ENCODE measurements around the gene ZBTB32.

Gene ZBTB32

GRCh38 chr19:35738021-35738886 is 33.9 kb downstream of the ZBTB32 start:
- no peak for DNase-seq (ENCODE audit: low read depth)

- no peak for DNase-seq (ENCODE audit: low read depth)
Measured at GRCh38 chr19:35738887-35739229, 34.5 kb downstream of the ZBTB32 start.

- no peak for DNase-seq (ENCODE audit: low read depth)
Measured at GRCh38 chr19:35739275-35740107, 35.1 kb downstream of the ZBTB32 start.

- no peak for DNase-seq (ENCODE audit: low read depth)
Measured at GRCh38 chr19:35740108-35740422, 35.7 kb downstream of the ZBTB32 start.

- peak; percentile 93 for DNase-seq (ENCODE audit: low read depth)
Measured at GRCh38 chr19:35740423-35741202, 36.3 kb downstream of the ZBTB32 start.

- no peak for DNase-seq (ENCODE audit: low read depth)
Measured at GRCh38 chr19:35741203-35741515, 36.8 kb downstream of the ZBTB32 start.

- peak; percentile 46 for DNase-seq (ENCODE audit: low read depth)
Measured at GRCh38 chr19:35742121-35742724, 37.9 kb downstream of the ZBTB32 start, which contains the start of gene IGFLR1. TSS of gene IGFLR1 (minus strand) at chr19:35742452. CDS start at chr19:35741180, 1,272 bp downstream.

- no peak for DNase-seq (ENCODE audit: low read depth)
Measured at GRCh38 chr19:35743640-35744429, 39.5 kb downstream of the ZBTB32 start.

GRCh38 chr19:35744430-35745327 is 40.3 kb downstream of the ZBTB32 start:
- peak; percentile 90 for DNase-seq (ENCODE audit: low read depth)

GRCh38 chr19:35745328-35746086 is 41.1 kb downstream of the ZBTB32 start, which contains the start of the genes PSENEN and U2AF1L4:
TSS of gene PSENEN (plus strand) at chr19:35745651. CDS start at chr19:35745931, 280 bp downstream.
TSS of gene U2AF1L4 (minus strand) at chr19:35745418. CDS start at chr19:35745391, 27 bp downstream.
- DNase-seq (ENCODE audit: low read depth), result peak; percentile 98

GRCh38 chr19:35746087-35746462 is 41.7 kb downstream of the ZBTB32 start:
- DNase-seq (ENCODE audit: low read depth), result no peak

GRCh38 chr19:35746531-35746930 is 42.2 kb downstream of the ZBTB32 start:
- no peak for DNase-seq (ENCODE audit: low read depth)

- DNase-seq (ENCODE audit: low read depth), result peak; percentile 98
Measured at GRCh38 chr19:35748106-35749020, 44.0 kb downstream of the ZBTB32 start, which contains the start of gene LIN37. TSS of gene LIN37 (plus strand) at chr19:35748576. CDS start at chr19:35748725, 149 bp downstream.

- DNase-seq (ENCODE audit: low read depth), result no peak
Measured at GRCh38 chr19:35750167-35750566, 45.8 kb downstream of the ZBTB32 start.

- no peak for DNase-seq (ENCODE audit: low read depth)
Measured at GRCh38 chr19:35751839-35752745, 47.7 kb downstream of the ZBTB32 start.

GRCh38 chr19:35752746-35753350 is 48.5 kb downstream of the ZBTB32 start:
- no peak for DNase-seq (ENCODE audit: low read depth)

Data from T-helper 22 cell (primary cell).